Endothelial cell of hepatic sinusoid (primary cell): ENCODE data around the gene ESYT2.
"Not testable (repeated sequence)": the region's sequence is repeated elsewhere in the genome, so short reads cannot be mapped to it uniquely, and the experiment has no call there.

ENCODE experiments used
- in situ Hi-C: cut with HindIII; loops from 2 replicates; pipeline ENCODE4 v1.10.0; 2017; ENCODE audit warnings: low sequenced_read_pairs

ESYT2 gene

GRCh38 chr7:158858592-158859503 lies 29.5 kb upstream of the ESYT2 start:
- in situ Hi-C loops: no loop called here

- in situ Hi-C loops: no loop called here
These were observed 27.8 kb upstream of the ESYT2 start for GRCh38 chr7:158856883-158857668.

GRCh38 chr7:158854681-158855081 lies 25.4 kb upstream of the ESYT2 start:
- in situ Hi-C loops: no loop called here

- in situ Hi-C loops: no loop called here
These were observed 21.3 kb upstream of the ESYT2 start for GRCh38 chr7:158850545-158851102.

- in situ Hi-C loops: no loop called here
These were observed 20.6 kb upstream of the ESYT2 start for GRCh38 chr7:158849768-158850544.

- in situ Hi-C loops: no loop called here
These were observed 20.1 kb upstream of the ESYT2 start for GRCh38 chr7:158849442-158849767.

- in situ Hi-C loops: no loop called here
These were observed 18.1 kb upstream of the ESYT2 start for GRCh38 chr7:158847451-158847866.

GRCh38 chr7:158846304-158846703 lies 17.0 kb upstream of the ESYT2 start:
- in situ Hi-C loops: no loop called here

- in situ Hi-C loops: no loop called here
These were observed 14.5 kb upstream of the ESYT2 start for GRCh38 chr7:158843771-158844170.

GRCh38 chr7:158842486-158842885 lies 13.2 kb upstream of the ESYT2 start:
- in situ Hi-C loops: no loop called here

- in situ Hi-C loops: no loop called here
These were observed 11.3 kb upstream of the ESYT2 start for GRCh38 chr7:158840604-158841003.

GRCh38 chr7:158839177-158839576 lies 9.9 kb upstream of the ESYT2 start:
- in situ Hi-C loops: not testable (repeated sequence)

- in situ Hi-C loops: no loop called here
These were observed 8.7 kb upstream of the ESYT2 start for GRCh38 chr7:158837790-158838637.

GRCh38 chr7:158836692-158837091 lies 7.4 kb upstream of the ESYT2 start:
- in situ Hi-C loops: no loop called here

GRCh38 chr7:158834878-158835784 lies 5.8 kb upstream of the ESYT2 start:
- in situ Hi-C loops: no loop called here

- in situ Hi-C loops: no loop called here
These were observed 3.7 kb upstream of the ESYT2 start for GRCh38 chr7:158832994-158833393.

GRCh38 chr7:158831738-158832091 lies 2.4 kb upstream of the ESYT2 start:
- in situ Hi-C loops: no loop called here

GRCh38 chr7:158830211-158830723 lies 958 bp upstream of the ESYT2 start:
- in situ Hi-C loops: no loop called here

GRCh38 chr7:158829021-158829341 lies 328 bp downstream of the ESYT2 start:
- in situ Hi-C loops: no loop called here
